IPS-20b (cell line): ENCODE data around the gene NCKAP5.

Experiments
- H3K27ac ChIP-seq: one replicate; pipeline ENCODE4 v1.5.1; 2013; ENCODE audit warnings: low read length
- H3K27me3 ChIP-seq: 2 replicates; pipeline ENCODE4 v1.6.1; 2013; ENCODE audit warnings: mild to moderate bottlenecking, low read length, inconsistent platforms; ENCODE audit not compliant: insufficient read depth
- H3K36me3 ChIP-seq: 2 replicates; pipeline ENCODE4 v1.6.1; 2013; ENCODE audit warnings: low read depth, mild to moderate bottlenecking, inconsistent platforms, low read length, moderate library complexity; ENCODE audit not compliant: insufficient read depth
- H3K4me1 ChIP-seq: 2 replicates; pipeline ENCODE4 v1.6.1; 2013; ENCODE audit warnings: mild to moderate bottlenecking, control low read depth, inconsistent platforms, low read length, moderate library complexity; ENCODE audit not compliant: insufficient read depth
- H3K4me3 ChIP-seq: 2 replicates; pipeline ENCODE4 v1.5.1; 2013; ENCODE audit warnings: mild to moderate bottlenecking, low read length, inconsistent platforms
- H3K9ac ChIP-seq: 2 replicates; pipeline ENCODE4 v1.6.1; 2013; ENCODE audit warnings: low read depth, mild to moderate bottlenecking, inconsistent platforms, low read length, moderate library complexity
- H3K9me3 ChIP-seq: 2 replicates; pipeline ENCODE4 v1.6.1; 2013; ENCODE audit warnings: mild to moderate bottlenecking, low read depth, low read length, inconsistent platforms; ENCODE audit not compliant: insufficient read depth

The NCKAP5 gene

DNA sequence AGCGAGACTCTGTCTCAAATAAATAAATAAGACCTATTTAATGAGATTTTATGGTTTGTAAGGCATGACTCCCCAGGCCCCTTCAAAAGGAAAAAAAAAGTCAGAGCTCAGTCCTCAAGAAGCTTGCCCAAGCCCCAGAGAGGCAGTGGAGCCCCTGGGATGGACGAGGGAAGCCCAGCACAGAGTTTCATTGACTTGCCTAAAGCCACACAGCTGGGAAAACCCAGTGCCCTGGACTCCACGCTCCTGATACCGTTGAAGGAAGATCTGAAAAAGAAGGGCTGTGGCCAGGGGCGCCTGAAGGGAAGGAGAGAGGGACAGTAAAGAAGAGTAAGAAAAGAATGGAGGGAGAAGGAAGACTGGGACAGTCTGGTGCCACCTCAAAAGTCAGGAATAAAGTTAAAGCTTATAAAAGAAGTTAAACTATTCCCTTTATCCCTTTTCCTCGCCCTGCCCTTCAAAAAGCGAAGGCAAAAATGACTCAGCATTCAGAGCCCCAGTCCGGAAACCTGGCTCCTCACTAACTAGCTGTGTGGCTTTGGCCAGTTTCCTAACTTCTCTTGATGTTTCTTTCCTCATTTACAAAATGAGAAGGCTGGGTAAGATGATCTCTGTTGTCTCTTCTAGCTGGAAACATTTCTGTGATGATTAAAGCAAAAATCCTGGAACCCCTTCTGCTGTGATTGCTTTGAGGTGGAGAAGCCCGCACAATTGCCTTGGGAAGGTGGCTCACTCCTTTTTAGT, 945.0 kb downstream of the NCKAP5 start:
- Histone ChIP-seq H3K27ac (no peak overlapping the region), H3K9me3 (no peaks in the 10 kb centered on the region), H3K9ac (no peak overlapping the region), H3K27me3 (no peaks in the 10 kb centered on the region), H3K4me1 (peaks cover 7% of the 10 kb centered on the region; the same call in 1 of the 2 replicates), H3K36me3 (no peaks in the 10 kb centered on the region), H3K4me3 (no peak overlapping the region)
